ENCODE data around the gene GSTM2. TPM values are rescaled to one million over a fixed set of nuclear protein-coding genes. Genes with fewer than 3 reads are reported as not detected.

GSTM2 gene
- 10 to 100 TPM; 18.5 to 27.5 TPM for total RNA-seq

DNA sequence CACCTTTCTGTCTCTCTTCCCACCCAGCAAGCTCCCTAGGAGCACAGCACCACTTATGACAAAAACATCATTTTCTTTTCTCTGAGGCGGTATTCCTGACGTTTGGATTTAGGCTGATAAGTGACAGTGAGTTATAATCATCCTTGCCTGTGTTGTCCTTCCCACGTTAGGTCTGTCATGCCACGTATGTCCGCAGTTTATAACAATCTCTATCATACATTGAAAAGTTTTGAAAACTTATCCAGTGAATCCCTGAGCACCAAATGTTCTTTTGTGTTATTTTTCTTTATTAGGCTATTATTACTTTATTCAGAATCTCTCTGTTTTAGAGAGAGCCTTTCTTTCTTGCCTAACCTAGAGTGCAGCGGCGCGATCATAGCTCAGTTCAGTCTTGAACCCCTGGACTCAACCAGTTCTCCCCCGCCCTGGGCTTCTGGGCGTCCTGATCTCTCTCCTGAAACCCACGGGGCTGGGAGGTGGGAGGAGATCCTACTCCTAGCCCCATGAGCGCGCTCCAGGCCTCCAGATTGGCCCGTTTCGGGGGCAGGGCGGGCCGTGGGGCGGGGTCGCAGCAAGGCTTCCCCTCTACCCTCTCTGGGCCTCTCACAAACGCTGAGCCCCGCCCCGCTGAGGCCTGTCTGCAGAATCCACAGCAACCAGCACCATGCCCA is at the start of gene GSTM2:
TSS of gene GSTM2 (plus strand) at position 606 of the 671 bp plus-strand sequence. CDS start at position 665, 59 bp downstream.
- Mint-ChIP-seq H3K27me3 (no peaks in the 10 kb centered on the region), H3K9me3 (no peaks in the 10 kb centered on the region), H3K36me3 (ENCODE audit: low read depth) (no peaks in the 10 kb centered on the region), H3K27ac (peak within 1 kb of the TSS; percentile 26), H3K4me1 (peaks cover 7% of the 10 kb centered on the region), H3K4me3 (peak within 1 kb of the TSS; percentile 65)
- ATAC-seq (replicated peaks) = peak; percentile 99

DNA sequence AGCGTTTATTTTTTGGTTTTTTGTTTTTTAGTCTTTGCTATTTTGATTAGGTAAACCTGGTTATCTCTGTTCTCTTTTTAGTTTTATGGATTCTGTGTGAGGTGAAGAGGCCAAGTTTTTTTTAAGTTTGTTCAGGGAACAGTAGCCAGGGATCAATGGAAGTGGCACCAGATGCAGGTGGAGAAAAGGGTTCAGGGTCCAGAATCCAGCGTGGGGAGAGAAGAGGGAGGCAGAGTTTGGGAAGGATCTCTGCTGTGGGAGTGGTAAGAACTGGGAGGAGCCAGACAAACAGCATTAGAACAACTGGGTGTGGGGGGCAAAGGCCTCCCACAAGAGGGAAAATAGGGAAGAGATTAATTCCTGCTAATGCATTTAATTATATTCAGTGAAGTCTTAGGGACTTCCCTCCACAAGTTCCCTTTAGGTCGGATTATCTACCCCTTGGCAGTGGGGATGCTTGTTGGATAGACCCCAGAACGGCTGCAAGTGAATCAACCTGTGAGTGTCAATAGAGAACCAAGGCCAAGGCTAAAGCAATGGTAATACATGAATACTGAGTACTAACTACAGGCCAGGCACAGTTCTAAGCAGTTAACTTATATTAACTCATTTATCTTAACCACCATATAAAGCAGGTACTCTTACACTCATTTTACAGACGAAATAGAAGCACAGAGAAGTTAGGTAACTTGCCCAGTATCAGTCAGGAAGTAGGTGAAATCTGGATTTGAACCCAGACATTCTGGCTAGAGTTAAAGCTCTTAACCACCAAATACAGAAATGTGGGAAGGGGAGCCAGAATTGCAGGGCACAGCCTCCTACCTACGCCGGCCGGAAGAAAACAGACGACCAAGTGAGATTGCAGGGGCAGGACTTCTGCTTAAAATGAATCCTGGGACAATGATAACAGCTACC is 48.9 kb upstream of the GSTM2 start:
- Mint-ChIP-seq H3K36me3 (ENCODE audit: low read depth) (peaks cover 30% of the 10 kb centered on the region), H3K27ac (peak overlapping the region; percentile 99), H3K9me3 (no peaks in the 10 kb centered on the region), H3K4me3 (peak overlapping the region; percentile 97), H3K4me1 (peaks cover 43% of the 10 kb centered on the region), H3K27me3 (no peaks in the 10 kb centered on the region)
- no peak for ATAC-seq (replicated peaks)

DNA sequence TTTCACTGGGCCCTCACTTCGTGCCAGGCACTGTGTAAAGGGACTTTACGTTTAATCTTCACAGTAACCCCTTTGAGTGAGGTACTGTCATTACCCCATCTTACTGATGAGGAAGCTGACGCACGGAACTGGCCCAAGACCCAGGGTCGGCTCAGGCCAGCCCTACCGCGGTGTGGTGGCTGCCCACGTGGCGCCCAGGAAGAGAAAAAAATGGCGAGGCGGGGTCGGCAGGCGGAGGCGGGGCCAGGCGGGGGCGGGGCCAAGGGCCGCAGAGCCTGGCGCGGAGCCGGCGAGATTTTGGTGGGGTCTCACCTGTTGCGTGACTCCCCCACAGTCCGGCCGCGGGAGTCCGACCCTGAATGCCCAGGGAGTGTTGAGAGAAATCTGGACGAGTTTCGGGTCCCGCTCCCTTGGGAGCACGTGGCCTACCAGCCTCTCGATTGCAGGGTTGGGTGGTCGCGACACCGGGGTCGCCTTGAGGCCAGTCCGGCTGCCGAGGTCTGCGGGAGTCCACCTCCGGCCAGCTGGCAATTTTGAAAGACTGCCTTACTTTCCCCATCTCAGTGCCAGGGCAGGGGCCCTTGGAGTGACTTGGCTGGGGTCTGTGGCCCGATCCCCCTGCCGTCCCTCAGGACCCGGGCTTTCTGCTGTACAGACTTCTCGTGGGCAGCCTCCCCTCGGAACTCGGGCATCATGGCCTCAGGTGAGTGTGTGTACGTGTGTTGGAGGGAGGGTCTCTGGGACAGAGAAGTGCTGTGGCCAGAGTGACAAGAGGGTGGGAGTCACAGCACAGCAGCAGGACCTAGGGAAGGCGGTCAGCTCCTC is 48.1 kb upstream of the GSTM2 start, which contains the start of the genes AMPD2 and GNAT2:
TSS of gene AMPD2 (plus strand) at position 262 of the 825 bp plus-strand sequence. CDS start 1,339 bp downstream, outside the sequence.
TSS of gene GNAT2 (minus strand) at position 41 of the 825 bp plus-strand sequence. CDS start 6,746 bp downstream, outside the sequence.
- peaks cover 30% of the 10 kb centered on the region for H3K36me3 Mint-ChIP-seq (ENCODE audit: low read depth)
- H3K9me3 Mint-ChIP-seq = no peaks in the 10 kb centered on the region
- peaks cover 43% of the 10 kb centered on the region for H3K4me1 Mint-ChIP-seq
- peak; percentile 61 for ATAC-seq (replicated peaks)
- H3K27me3 Mint-ChIP-seq = no peaks in the 10 kb centered on the region
- H3K4me3 Mint-ChIP-seq = peak within 1 kb of the TSS; percentile 97
- peak within 1 kb of the TSS; percentile 99 for H3K27ac Mint-ChIP-seq

DNA sequence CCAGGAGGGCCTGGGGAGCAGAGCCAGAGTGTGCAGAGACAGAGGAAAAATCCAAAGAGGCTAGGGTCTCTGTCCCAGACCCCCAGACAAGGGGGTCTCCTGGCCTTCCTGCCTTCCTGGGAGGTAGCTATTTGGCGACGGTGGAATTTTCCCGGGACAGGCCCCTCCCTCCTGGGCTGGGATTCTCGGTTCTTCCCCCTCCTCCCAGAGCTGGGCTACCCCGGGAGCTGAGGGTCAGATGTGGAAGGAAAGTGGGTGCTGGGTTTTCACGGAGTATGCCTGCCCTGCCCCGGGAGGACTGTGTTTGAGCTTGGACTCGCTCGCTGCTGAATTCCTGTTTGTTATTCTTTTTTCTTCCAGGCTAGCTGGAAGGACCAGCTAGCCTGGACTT is 47.5 kb upstream of the GSTM2 start:
- Mint-ChIP-seq H3K4me3 (peak overlapping the region; percentile 97), H3K27ac (peak overlapping the region; percentile 99), H3K4me1 (peaks cover 43% of the 10 kb centered on the region), H3K36me3 (ENCODE audit: low read depth) (peaks cover 32% of the 10 kb centered on the region), H3K27me3 (no peaks in the 10 kb centered on the region), H3K9me3 (no peaks in the 10 kb centered on the region)
- ATAC-seq (replicated peaks) = peak; percentile 2

DNA sequence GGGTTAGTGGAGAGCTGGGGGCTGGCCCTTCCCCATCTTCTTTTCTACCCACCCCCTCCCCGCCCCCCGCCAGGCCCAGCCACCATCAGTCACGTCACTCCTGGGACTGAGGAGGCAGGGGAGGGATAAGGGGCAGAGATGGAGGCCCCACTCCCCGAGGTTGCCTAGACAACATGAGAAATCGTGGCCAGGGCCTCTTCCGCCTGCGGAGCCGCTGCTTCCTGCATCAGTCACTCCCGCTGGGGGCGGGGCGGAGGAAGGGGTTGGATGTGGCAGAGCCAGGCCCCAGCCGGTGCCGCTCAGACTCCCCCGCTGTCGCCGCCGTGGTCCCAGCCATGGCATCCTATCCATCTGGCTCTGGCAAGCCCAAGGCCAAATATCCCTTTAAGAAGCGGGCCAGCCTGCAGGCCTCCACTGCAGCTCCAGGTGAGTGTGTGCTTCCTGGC is 47.0 kb upstream of the GSTM2 start:
- no peaks in the 10 kb centered on the region for H3K9me3 Mint-ChIP-seq
- peak; percentile 87 for ATAC-seq (replicated peaks)
- peak overlapping the region; percentile 99 for H3K27ac Mint-ChIP-seq
- peak overlapping the region; percentile 97 for H3K4me3 Mint-ChIP-seq
- peaks cover 40% of the 10 kb centered on the region for H3K4me1 Mint-ChIP-seq
- H3K36me3 Mint-ChIP-seq (ENCODE audit: low read depth) = peaks cover 36% of the 10 kb centered on the region
- H3K27me3 Mint-ChIP-seq = no peaks in the 10 kb centered on the region

DNA sequence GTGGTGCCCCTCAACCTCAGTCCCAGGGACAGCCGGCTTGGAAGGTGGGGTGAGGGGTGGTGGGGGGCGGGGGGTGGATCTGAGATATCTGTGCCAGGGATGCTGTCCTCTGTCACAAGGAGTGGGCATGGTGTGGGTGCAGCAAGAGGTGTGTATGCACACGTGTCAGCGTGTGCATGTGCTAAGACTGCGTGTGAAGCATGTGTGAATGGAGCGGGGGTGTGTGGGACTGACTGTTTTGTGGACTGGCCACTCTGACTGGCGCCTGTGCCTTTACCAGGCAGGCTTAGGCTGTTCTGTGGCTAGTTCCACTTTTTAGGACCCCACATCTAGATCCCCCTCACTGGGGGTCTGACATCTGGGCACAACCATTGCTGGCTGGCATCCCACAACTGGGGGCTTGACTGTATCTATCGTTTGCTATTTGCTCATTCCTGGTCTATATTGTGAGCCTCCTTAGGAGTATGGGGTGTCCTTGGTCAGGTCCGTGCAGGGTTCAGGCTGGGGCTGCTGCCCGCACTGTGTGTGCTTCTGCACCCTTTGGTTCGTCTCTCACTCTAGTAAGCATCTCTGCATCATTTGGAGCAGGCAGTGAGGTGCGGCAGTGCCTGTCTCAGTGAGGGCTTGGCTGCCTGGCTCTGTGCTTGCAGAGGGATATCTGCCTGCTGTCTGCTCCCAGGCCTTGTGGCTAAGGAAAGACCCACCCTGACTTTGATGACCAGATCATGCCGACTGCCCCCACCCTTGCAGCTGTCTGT is 46.3 kb upstream of the GSTM2 start:
- Mint-ChIP-seq H3K36me3 (ENCODE audit: low read depth) (peaks cover 43% of the 10 kb centered on the region), H3K4me1 (peaks cover 34% of the 10 kb centered on the region), H3K27ac (peak overlapping the region; percentile 99), H3K4me3 (peak overlapping the region; percentile 97), H3K27me3 (no peaks in the 10 kb centered on the region), H3K9me3 (no peaks in the 10 kb centered on the region)
- peak; percentile 7 for ATAC-seq (replicated peaks)

DNA sequence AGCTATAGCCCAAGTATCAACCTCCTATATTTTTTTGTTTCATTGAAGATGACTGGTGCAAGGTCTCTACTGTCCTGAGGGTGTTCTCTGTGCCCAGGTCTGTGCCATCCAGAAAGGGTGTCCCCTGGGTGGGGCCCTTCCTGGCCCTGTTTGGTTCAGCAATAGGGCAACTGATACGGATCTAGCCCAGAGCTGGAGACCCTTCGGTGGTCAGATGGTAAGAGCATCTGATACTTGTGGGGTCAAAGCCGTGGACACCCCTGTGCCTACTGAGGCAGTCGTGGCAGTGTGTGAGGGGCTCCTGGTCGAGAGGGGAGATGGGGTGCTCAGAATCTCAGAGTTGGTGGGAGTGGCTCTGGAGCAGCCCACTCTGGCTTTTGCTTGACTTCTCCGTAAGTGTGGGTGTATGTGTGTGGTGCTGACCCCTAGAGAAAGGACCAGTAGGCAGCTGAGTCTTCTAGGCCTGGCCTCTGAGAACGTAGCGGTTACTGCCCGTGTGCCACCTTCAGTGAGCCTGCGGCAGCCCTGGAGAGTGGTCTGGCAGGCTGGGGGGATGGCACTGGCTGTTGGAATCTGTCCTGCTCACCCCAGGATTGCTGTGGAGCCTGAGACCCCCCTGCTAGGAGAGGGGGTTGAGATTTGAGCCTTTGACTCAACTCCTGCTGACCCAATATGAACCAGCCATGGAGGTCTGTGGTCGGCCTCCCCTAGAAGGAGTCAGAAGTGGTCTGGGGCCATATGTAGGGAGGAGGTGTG is 45.5 kb upstream of the GSTM2 start:
- no peaks in the 10 kb centered on the region for H3K9me3 Mint-ChIP-seq
- ATAC-seq (replicated peaks) = no peak
- H3K27ac Mint-ChIP-seq = peak overlapping the region; percentile 99
- H3K27me3 Mint-ChIP-seq = no peaks in the 10 kb centered on the region
- H3K36me3 Mint-ChIP-seq (ENCODE audit: low read depth) = peaks cover 48% of the 10 kb centered on the region
- peaks cover 27% of the 10 kb centered on the region for H3K4me1 Mint-ChIP-seq
- peak overlapping the region; percentile 97 for H3K4me3 Mint-ChIP-seq

DNA sequence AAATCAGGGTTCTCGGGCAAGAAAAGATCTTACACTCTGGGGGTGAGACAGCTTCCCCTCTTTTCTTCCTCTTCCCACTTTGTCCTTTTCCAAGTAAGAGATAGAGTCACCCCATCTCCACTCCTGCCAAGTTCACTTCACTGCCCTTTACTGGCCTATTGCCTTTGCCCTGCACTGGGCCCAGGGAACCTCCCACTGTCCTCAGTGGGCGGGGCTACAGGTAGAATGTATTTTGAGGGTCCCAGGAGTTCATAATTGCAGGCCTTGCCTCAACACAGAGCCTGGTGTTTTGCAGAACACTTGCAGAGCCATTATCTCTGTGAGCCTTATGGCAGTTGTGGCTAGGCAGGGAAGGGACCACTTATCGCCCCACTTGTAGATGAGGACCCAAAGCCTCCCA is 45.0 kb upstream of the GSTM2 start:
- H3K9me3 Mint-ChIP-seq = no peaks in the 10 kb centered on the region
- H3K27me3 Mint-ChIP-seq = no peaks in the 10 kb centered on the region
- H3K27ac Mint-ChIP-seq = peak overlapping the region; percentile 99
- H3K4me1 Mint-ChIP-seq = peaks cover 24% of the 10 kb centered on the region
- peak overlapping the region; percentile 97 for H3K4me3 Mint-ChIP-seq
- H3K36me3 Mint-ChIP-seq (ENCODE audit: low read depth) = peaks cover 54% of the 10 kb centered on the region
- no peak for ATAC-seq (replicated peaks)

DNA sequence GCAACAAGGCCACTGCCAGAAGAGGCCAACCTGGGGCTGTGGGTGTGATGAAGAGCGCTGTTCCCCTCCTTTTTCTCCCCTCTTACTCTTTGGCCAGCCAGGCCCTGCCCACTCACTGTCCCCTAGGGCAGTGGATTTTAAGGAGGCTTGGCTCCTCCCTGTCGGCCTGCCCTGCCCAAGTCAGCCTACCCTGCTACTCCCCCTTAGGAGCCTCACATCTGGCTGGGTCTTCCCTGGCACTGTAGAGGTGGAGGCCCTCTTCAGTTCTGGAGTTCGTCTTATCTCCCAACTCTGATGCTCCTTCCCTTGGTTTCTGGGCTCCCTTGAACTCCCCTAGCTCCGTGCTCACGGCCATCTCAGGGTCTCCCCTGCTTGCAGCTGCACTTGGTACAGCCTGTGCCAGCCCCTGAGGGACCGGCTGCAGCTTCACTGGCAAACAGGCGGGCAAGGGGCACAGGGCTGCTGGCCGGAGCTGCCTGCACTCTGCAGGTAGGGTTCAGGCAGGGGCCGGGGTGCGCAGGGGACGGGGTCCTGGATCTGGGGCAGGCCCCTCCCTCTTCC is 44.2 kb upstream of the GSTM2 start:
- Mint-ChIP-seq H3K9me3 (no peaks in the 10 kb centered on the region), H3K36me3 (ENCODE audit: low read depth) (peaks cover 62% of the 10 kb centered on the region), H3K4me1 (peaks cover 19% of the 10 kb centered on the region), H3K4me3 (peak overlapping the region; percentile 97), H3K27ac (peak overlapping the region; percentile 99), H3K27me3 (no peaks in the 10 kb centered on the region)
- ATAC-seq (replicated peaks) = no peak

DNA sequence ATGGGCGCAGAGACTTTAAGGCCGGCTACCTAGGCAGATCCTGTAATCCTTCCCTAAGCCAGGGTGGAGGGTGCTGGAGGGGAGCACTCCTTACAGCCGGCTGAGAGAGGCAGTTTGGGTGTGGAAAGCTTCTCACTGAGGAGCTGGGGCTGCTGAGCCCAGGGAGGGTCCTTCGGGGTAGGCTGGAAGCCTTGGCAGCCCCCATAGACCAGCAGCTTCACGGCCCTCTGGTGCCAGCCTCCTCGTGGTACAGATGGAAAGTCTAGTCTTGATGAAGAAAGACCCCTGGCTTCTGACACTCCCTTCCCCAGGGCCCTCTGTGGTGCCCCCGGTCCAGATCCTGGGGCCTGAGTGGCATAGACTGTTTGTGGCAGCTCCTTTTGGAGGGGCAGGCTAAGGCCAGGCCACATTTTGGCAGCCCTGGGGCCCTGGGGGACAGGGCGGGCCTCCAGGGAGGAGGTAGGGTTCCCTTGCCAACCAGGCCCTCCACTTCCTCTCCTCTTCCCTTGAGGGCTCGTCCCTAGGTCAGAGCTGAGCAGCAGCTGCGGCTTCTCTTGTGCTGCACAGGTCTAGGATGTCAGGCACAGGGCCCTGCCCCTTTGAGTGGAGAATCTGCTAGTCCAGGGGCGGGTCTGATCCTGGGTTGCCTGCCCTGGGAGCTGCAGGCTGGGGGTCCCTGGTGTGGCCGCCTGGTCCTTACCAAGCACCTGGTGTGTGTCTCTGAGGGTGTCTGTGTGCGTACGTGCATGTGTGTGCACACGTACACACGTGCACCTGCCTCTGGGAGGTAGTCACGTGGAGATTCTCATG is 43.5 kb upstream of the GSTM2 start:
- H3K4me3 Mint-ChIP-seq = peak overlapping the region; percentile 97
- peaks cover 13% of the 10 kb centered on the region for H3K4me1 Mint-ChIP-seq
- no peaks in the 10 kb centered on the region for H3K27me3 Mint-ChIP-seq
- ATAC-seq (replicated peaks) = no peak
- no peaks in the 10 kb centered on the region for H3K9me3 Mint-ChIP-seq
- peaks cover 65% of the 10 kb centered on the region for H3K36me3 Mint-ChIP-seq (ENCODE audit: low read depth)
- peak overlapping the region; percentile 99 for H3K27ac Mint-ChIP-seq

DNA sequence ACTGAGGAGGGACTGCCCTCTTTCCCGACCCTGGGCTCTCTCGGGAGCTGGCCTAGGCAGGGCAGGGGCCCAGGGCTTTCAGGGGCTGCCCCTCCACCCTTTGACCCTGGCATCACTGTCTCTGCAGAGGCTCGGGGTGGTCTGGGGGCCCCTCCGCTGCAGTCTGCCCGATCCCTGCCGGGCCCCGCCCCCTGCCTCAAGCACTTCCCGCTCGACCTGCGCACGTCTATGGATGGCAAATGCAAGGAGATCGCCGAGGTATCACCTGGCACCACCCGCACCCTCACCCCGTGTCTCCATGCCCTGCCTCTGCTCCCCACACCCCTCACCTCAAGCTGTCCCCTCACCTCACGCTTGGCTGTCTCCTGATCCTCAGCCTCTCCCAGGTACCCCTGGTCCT is 42.7 kb upstream of the GSTM2 start:
- Mint-ChIP-seq H3K4me3 (no peak overlapping the region), H3K27me3 (no peaks in the 10 kb centered on the region), H3K36me3 (ENCODE audit: low read depth) (peaks cover 65% of the 10 kb centered on the region), H3K9me3 (no peaks in the 10 kb centered on the region), H3K27ac (peak overlapping the region; percentile 74), H3K4me1 (peaks cover 16% of the 10 kb centered on the region)
- ATAC-seq (replicated peaks) = no peak

Measured in activated T-helper 17 cell treated with anti-CD3 and anti-CD28 coated beads, Interleukin-2, amount 50 U/mL, for 72 hours (primary cell).